HG02938 (cell line): ENCODE results near the gene BSND.

Experiments used
- ATAC-seq: cut with Tn5 transposase; IDR thresholded peaks from one replicate; pipeline ENCODE4 v1.9.1; 2021; ENCODE audit warnings: mild to moderate bottlenecking, moderate library complexity; ENCODE audit not compliant: unreplicated experiment

The BSND gene

DNA sequence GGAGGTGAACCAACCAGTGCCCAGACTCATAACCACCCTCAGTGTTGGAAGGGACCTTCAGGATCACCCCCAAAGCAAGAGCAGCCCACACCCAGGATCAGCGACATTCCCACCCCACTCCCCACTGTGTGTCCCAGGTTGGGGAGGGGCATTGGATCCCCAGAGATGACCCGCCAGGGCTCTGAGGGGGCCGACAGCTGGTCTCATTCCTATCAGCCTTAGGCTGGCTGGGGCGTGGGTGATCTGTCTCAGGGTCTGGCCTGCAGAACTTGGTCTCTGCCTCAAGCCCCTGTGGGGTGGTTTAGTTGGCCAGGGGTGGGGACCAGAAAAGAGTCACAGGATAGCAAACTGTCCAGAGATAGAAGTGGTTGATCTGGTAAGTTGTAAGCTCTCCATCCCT lies 7.8 kb upstream of the BSND start:
- no peak for ATAC-seq

DNA sequence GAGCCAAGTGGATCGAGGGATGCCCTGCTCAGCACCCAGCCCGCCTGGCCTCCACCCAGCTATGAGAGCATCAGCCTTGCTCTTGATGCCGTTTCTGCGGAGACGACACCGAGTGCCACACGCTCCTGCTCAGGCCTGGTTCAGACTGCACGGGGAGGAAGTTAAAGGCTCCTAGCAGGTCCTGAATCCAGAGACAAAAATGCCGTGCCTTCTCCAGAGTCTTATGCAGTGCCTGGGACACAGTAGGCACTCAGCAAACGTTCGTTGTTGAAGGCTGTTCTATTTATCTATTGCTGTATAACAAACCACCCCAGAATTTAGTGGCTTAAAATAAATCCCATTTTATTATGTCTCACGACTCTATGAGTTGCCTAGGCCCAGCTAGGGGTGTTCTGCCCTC lies 6.8 kb upstream of the BSND start:
- no peak for ATAC-seq

DNA sequence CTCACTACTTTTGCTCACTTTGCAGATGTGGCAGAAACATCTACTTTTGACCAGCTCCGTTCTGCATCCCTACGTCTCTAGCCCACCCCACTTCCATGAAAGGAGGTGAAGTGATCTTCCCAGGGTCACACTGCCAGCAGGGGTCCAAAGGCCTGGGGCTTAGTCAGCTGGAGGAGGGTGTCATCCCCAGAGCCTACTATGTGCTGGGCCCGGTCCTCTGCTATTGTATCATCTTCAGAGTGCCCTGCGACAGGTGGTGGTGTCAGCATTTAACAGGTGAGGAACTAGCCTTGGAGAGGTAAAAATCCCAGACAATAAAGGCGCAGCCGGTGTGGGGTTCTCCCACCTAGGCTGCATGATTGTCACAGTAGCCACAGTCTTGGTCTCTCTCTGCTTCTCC lies 5.6 kb upstream of the BSND start:
- ATAC-seq = no peak

DNA sequence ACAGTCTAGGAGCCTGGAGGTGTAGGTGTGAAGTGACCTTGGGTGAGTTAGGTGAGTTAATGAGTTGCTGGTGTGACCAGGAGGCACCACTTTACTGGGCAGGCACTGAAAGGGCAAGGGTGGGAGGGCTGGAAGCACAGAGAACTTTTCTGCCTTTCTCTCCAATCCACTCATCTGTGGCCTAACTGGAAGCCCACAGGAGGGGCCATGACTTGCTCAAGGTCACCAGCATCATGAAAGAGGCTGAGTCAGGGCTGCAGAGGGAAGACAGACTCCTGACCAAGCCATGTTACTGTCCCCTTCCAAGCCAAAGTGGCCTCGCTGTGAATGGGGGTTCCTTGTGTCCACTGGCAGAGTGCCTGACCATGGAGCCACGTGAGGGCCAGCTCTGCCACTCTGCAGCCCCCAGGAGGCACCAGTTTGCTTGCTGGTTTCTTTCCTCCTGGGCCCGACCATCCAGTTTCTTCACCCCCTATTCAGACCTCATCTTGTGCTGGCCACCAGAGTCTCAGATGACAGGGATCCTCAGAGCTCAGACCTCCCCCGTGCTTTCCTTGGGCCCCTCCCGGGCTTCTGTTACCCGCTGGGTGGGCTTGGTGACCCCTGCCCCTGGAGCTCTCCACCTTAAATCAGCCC lies 4.3 kb upstream of the BSND start:
- no peak for ATAC-seq

DNA sequence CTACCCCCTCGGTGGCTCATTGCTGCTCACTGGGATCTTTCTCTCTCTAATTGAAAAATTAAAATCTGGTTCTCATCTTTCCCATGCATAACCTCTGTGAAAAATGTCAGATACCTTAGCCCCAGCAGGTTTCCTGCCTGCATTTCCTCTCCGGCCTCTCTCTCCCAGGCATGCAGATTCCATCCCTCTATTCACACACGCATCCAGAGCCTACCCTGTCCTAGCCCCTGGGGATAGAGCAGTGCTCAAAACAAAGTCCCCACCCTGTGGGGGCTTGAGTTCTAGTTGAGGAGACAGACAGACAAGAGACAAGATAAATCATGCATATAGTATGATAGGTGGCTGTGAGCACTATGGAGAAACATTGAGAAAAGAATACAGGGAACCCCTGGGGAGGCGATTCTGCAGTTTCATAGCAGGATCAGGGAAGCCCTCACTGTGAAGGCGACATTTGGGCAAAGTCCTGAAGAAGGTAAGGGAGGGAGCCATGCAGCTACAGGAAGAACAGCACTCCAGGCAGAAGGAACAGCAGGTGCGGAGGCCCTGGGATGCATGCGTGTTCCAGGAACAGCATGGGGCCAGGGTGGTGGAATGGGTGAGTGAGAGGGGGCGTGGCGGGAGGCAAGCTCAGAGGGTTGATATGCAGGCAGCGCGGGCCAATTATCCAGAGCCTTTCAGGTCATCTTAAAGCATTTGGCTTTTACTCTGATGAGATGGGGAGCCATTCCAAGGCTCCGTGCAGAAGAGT lies 3.5 kb upstream of the BSND start:
- no peak for ATAC-seq

DNA sequence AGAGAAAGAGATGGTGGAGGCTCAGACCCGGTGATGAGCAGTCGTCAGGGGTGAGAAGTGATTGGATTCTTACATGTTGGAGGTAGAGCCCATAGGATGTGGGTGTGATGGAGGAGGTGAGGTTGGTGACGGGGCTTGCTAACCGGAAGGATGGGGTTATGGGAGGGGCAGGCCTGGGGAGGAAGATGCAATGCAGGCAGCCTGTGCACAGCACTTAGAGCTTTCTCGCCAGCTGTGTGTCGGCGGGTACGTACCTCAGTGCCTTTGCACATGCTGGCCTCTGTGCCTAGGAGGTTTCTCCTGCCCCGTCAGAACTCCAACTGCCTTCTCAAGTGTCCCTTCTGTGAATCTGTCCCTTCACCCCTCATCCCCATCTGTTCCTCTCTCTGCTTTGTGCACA lies 2.9 kb upstream of the BSND start:
- no peak for ATAC-seq

DNA sequence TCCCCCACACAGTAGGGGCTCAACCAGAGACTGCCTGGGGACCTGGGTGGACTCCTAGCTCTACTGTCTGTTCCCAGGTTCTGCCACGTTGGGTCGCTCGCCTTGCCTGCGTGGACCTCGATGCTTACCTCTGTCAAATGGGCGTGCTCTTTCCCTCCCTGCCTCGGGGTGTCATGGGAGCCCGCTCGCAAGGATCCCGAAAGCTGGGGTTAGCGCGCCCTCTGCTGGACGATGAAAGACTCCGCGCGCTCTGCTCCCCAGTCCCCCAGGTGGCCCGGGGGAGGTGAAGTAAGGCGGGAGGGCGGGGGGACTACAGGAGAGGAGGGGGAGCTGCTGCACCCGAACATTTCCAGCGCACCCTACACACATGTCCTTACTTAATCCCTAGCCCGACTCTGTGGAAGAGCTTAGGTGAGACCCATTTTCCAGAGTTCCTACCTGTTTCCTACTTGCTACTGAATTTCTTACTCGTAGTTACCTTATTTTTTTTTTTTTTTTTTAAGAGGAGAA lies 2.3 kb upstream of the BSND start:
- peak; percentile 57 for ATAC-seq

DNA sequence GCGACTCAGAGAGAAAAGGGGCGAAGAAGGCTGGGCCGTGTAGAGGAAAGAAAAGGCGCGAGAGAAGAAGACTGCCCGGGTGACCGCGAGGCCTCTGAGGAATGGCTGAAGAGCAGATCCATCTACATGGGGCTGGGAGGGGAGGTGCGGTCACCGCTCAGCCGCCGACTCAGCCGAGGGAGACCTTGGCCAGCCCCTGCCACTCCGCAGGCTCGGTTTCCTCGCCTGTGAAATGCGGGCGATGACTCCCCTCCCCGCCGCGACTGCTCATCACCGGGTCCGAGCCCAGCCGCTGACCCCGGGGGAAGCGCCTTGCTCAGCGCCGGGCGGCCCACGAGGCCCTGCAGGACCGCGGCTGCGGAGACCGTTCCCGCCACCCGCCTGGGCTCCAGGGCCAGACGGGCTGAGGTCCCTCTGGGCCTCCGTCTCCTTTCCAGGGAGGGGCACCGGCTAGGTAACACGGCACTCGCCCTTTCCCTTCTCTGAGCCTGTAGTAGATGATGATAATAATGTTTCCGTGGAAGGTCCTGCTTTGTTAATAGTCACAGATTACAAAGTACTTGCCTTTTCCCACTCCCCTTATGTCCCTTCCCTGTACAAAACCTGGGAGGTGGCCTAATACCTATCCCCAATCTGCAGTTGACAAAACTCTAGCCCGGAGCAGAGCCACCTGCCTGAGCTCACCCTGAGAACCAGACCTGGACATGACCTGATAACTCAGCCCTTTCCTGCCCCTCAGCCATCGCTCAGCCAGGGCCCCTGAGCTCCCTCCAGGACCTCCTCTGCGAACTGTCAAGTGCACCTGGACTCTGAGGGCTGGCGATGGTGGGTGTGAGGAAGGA lies 1.6 kb upstream of the BSND start:
- no peak for ATAC-seq

DNA sequence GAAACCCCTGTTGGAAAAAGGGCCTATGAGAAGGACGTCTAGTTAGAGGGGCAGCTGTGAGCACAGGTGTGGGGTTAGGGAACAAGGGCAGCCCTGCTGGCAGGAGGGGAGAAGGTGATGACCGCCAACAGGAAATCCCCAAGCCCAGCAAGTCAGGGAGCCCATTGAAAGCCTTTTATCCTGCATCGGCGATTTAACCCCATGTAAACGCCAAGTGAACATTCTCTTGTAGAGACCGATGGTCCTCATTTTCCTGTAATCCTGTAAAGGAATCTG lies 1.1 kb upstream of the BSND start:
- no peak for ATAC-seq

DNA sequence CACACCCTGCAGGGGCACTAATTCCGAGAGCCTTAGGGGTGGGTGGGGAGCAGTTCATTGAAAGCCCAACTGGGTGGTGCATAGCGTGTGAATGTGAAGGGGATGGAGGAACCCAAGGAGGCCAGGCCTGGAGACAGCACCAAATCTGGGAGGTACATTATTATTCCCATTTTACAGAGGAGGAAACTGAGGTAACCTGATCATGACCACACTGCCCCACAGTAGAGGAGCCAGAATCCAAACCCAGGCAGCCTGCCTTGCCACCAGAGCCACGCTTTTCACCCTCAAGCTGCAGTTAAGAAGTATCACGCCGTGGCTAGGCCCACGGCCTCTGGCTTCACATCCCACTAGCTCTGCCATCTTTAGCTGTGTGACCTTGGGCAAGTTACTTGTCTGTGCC lies 633 bp upstream of the BSND start:
- no peak for ATAC-seq

DNA sequence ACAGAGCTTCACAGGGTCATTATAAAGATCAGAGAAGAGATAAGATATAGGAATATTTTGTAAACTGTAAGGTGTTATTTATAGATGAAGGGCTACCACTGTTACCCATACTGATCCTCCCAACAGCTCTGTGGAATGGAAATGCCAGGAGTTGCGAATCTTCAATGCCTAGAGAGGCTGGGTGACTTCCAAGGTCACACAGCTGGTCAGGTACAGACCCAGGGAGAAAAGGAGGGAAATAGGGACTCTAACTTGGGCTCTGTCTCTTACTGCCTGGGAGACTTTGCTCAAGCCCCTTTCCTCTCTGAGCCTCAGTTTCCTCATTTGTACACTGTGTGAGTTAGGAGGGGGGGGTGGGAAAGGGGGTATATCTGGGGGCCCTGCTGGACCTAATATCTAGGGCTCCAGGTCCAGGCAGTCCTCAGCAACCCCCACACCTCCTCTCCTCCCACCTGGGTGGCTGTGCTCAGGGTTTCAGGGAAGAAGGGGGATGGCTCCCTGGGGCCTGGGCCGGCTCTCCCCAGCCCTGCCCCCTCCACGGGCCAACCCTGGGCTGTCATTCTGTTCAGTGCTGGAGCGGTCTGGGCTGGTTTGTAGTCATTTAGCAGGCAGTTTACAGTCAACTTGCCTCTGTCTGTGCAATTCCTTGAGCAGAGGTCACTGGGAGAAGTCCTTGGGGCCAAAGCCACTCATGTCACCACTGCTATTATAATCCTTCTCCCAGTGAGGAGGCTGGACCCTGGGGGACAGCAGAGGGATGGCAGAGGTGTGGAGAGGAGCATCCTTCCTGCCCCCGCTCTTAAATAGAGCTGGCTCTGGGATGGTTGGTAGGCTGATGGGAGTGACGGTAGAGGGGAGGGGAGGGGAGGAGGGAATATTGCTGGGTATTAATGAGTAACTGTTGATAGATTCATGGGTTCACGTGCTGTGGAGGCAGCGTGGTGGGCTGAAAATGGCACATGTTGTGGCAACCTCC lies 1.7 kb downstream of the BSND start:
- no peak for ATAC-seq

DNA sequence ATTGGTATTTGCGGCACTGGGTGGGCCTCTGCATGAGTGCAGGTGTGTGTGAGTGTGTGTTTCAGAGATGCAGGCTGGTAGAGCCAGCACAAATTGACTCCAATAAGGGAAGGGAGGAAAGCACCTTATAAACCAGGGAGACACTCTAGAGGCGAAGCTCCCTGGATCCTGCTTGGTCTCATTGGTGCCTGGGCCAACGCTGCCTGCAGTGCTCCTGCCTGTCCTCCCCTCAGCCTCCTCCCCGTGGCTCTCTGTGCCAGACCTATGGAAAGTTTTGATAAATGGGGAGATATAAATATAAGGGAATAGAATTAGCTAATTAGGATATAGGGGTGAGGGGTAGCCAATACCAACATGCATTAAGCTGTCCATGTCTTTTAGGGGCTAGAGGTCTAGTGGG lies 2.6 kb downstream of the BSND start:
- ATAC-seq = no peak

DNA sequence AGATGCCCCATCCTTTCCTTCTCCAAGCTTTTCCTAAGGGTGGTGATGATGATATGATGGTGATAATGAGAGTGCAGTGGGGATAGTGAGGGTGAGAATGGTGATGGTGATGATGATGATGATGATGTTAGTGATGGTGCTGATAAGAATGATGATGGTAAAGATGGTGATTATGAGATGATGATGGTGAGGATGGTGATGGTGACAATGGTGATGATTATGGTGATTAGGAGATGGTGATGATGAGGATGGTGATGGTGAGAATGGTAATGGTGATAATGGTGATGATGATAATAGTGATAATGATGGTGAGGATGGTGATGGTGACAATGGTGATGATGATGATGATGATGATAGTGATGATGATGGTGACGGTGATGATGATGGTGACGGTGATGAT lies 4.0 kb downstream of the BSND start:
- no peak for ATAC-seq

DNA sequence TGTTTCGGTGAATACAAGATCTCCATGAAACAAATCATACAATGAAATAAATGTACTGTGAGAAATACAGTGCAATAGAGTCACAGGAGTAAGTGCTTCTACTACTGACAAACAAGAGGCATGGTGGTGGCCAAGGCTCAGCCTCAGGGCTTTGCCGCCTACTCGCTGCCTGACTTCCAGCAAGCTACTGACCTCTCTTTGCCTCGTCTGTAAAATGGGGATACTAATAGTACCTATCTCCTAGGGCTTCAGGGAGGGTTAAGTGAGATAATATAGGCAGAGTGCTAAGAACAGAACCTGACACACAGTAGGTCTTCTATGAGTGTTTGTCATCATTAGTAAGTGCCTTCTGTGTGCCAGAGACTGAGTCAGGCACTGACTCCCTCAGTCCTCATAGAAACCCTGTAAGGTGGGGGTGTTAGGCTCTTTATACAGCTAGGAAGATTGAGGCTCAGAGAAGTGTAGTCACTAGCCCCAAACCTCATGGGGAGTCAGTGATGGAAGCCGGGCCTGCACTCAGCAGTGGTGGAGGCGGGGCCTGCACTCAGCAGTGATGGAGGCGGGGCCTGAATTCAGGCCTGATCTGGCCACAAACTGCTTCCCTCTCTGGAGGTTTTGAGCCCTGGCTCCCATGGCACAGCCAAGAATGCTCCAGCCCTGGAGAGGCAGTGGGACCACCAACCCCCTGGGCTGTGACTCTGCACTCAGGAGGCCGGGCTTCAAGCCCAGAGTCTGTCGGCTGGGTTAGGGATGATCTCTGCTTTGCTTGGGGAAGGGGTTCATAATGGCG lies 6.8 kb downstream of the BSND start:
- no peak for ATAC-seq

DNA sequence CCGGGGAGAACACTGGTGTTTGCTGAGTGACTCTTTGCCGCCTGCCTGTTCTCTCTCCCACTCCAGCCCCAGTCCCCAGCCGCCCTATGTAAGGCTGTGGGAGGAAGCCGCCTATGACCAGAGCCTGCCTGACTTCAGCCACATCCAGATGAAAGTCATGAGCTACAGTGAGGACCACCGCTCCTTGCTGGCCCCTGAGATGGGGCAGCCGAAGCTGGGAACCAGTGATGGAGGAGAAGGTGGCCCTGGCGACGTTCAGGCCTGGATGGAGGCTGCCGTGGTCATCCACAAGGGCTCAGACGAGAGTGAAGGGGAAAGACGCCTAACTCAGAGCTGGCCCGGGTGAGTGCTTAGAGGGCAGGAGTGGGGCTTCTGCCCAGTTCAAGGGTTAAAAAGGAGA lies 8.2 kb downstream of the BSND start:
- ATAC-seq = no peak

DNA sequence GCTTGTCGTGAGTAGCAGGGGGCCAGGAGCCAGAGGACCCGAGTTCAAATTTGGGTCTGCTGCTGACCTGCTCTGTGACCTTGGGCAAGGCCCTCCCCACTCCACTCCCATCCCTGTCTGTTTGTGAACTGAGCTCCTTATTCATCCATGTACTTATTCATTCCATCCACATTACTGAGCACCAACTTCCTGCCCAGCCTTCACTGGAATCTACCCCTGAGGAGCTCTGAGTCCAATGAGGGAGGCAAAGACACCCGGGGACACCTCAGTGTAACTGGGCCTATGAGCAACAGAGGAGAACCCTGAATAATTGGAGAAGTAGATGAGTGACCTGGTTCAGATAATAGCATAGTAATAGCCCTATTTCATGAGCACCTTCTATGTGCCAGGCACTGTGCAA lies 8.9 kb downstream of the BSND start:
- ATAC-seq = no peak

DNA sequence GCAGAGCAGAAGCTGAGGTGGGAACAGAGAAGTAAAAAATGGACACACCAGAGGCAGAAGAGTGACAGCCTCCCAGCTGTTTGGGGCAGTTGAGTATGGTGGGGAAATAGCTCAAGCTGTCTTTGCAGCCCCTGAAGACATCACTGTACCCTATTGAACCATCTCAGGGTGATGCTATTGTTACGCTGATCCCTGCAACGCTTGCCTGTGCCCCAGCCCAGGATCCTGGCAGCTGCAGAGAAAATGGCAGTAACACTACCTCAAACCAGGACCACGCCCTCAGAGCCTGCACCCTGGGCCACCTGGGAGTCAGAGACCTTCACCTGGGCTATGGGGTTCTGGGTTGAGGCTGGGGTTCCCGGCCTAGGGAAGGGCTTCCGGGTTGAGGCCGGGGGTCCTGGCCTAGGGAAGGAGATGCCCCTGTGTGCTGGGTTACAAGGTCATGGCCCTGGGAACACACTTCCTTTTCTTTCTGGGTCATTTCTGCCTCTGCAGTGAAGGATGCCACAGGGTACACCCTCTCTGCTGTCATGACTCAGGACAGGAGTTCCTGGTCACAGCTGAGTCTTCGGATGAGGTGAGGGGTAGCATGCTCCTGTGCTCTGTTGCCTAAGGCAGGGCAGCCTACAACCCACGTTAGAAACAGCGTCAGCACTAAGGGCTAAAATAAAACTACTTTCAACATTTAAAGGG lies 11.6 kb downstream of the BSND start:
- ATAC-seq = no peak

DNA sequence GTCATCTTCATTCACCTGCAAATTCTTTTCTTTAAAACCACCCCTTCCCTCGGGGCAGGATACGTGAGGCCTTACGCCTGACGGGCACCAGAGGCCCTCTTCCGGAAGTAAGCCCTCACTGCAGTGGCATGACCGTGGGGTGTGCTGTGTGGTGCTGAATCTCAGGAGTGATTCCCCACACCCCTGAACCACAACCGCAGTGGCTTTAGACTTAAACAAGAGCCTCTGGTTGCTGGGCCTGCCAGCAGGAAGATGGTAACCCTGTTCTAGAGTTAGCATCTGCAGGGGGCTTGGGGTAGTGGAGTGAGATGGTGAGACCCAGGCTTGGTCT lies 12.1 kb downstream of the BSND start:
- ATAC-seq = no peak

DNA sequence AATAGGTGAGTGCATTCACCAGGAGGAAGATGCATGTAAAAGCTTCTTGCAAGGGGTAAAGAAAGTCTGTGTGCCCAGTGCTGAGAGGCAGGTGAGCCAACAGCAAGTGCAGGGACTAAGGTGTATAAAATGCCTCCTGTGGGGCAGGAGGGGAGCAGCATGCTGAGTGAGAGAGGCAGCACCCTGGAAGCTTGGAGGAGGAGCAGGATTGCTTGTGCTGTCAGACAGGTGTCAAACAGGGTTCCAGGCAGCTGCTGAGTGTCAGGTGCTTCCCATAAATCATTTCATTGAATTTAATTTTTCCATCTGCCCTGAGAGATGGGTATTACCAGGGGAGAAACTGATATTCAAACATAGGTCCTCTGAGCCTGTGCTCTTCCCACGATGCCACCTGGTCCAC lies 13.9 kb downstream of the BSND start:
- no peak for ATAC-seq

DNA sequence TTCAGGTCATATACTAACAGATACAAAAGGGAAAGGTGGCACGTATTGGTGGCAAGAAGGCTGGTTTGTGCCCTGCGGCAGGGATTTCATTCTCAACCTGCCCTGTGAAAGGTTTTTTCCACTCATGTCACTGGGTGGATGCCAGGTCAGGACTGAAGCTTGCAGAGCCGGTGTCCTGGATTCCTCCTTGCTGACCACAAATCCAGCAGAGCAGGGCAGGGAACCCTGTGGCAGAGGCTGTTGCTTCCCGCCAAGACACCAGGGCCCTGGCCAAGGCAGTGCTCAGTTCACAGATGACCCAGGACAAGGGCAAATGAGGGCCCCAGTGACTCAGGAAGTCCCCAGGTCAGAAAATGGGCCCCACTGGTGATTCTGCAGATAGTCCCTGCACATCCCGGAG lies 16.4 kb downstream of the BSND start:
- no peak for ATAC-seq
